HCEC 1CT (cell line): Measurements from ENCODE around the gene FBXL3.
A peak's percentile ranks its signal among the peaks of the same experiment; 100 is the strongest.
"Not testable (repeated sequence)": the region's sequence is repeated elsewhere in the genome, so short reads cannot be mapped to it uniquely, and the experiment has no call there.

Experiments used
- DNase-seq: peaks from one replicate; pipeline ENCODE4 v3.0.0-alpha.2; 2017

The FBXL3 gene

GRCh38 chr13:77022341-77022740, 4.6 kb downstream of the FBXL3 start:
- DNase-seq = peak; percentile 47

GRCh38 chr13:77019756-77020155, 7.2 kb downstream of the FBXL3 start:
- no peak for DNase-seq

GRCh38 chr13:77016888-77017623, 9.9 kb downstream of the FBXL3 start:
- no peak for DNase-seq

- no peak for DNase-seq
Observed at GRCh38 chr13:77016251-77016812, 10.6 kb downstream of the FBXL3 start.

GRCh38 chr13:77014906-77015685, 11.9 kb downstream of the FBXL3 start:
- DNase-seq = no peak

GRCh38 chr13:77013853-77014542, 13.0 kb downstream of the FBXL3 start:
- no peak for DNase-seq

- DNase-seq = not testable (repeated sequence)
Observed at GRCh38 chr13:77009719-77010118, 17.2 kb downstream of the FBXL3 start.

GRCh38 chr13:77009011-77009410, 17.9 kb downstream of the FBXL3 start:
- no peak for DNase-seq

- not testable (repeated sequence) for DNase-seq
Observed at GRCh38 chr13:77008337-77008736, 18.6 kb downstream of the FBXL3 start.

- peak; percentile 47 for DNase-seq
Observed at GRCh38 chr13:77002590-77003190, 24.3 kb downstream of the FBXL3 start.

- DNase-seq = no peak
Observed at GRCh38 chr13:77001963-77002587, 24.9 kb downstream of the FBXL3 start.

- no peak for DNase-seq
Observed at GRCh38 chr13:77001540-77001939, 25.4 kb downstream of the FBXL3 start.

GRCh38 chr13:77000475-77000874, 26.5 kb downstream of the FBXL3 start:
- DNase-seq = peak; percentile 19

- DNase-seq = no peak
Observed at GRCh38 chr13:76994281-76994680, 32.7 kb downstream of the FBXL3 start.

GRCh38 chr13:76993473-76993872, 33.5 kb downstream of the FBXL3 start:
- no peak for DNase-seq

GRCh38 chr13:76993021-76993420, 33.9 kb downstream of the FBXL3 start:
- DNase-seq = peak; percentile 6

- DNase-seq = peak; percentile 23
Observed at GRCh38 chr13:76992548-76993001, 34.4 kb downstream of the FBXL3 start.

- DNase-seq = peak; percentile 92
Observed at GRCh38 chr13:76991796-76992547, 35.0 kb downstream of the FBXL3 start, which contains the start of gene CLN5. Gene CLN5, plus strand, starts transcription at chr13:76992081. Its CDS starts 18 bp downstream, at chr13:76992099.

- DNase-seq = no peak
Observed at GRCh38 chr13:76991432-76991795, 35.5 kb downstream of the FBXL3 start.

- no peak for DNase-seq
Observed at GRCh38 chr13:76983676-76984075, 43.3 kb downstream of the FBXL3 start.

GRCh38 chr13:76982061-76982460, 44.9 kb downstream of the FBXL3 start:
- no peak for DNase-seq
